HepG2 (cell line): Measurements from ENCODE around the gene RPGRIP1. TPM values are rescaled to one million over a fixed set of nuclear protein-coding genes. Genes with fewer than 3 reads are reported as not detected.
A peak's percentile ranks its signal among the peaks of the same experiment; 100 is the strongest.

Experiments used
- CREB3 ChIP-seq: sonication (generic); formaldehyde crosslinking; IDR thresholded peaks from 2 replicates; pipeline ENCODE4 v1.5.0; 2020; ENCODE audit warnings: missing genetic modification reagents
- HOXA5 ChIP-seq: sonication (generic); formaldehyde crosslinking; IDR thresholded peaks from 2 replicates; pipeline ENCODE4 v1.4.0; 2020; ENCODE audit warnings: missing genetic modification reagents
- IRF2 ChIP-seq: IDR thresholded peaks from 2 replicates; pipeline ENCODE4 v1.6.1; 2018; ENCODE audit warnings: missing genetic modification reagents, missing compliant biosample characterization
- MAFF ChIP-seq: IDR thresholded peaks from 2 replicates; pipeline ENCODE4 v1.6.1; 2011; ENCODE audit warnings: low read depth, low read length, improper control_type of control experiment
- MYNN ChIP-seq: sonication (generic); formaldehyde crosslinking; IDR thresholded peaks from 2 replicates; pipeline ENCODE4 v1.4.0; 2020; ENCODE audit warnings: mild to moderate bottlenecking, low read depth, missing genetic modification reagents
- NCOA2 ChIP-seq: sonication (generic); formaldehyde crosslinking; IDR thresholded peaks from 2 replicates; pipeline ENCODE4 v1.8.0; 2022; ENCODE audit warnings: inconsistent platforms
- NFIC ChIP-seq: IDR thresholded peaks from 2 replicates; pipeline ENCODE4 v1.6.1; 2012; ENCODE audit warnings: mild to moderate bottlenecking, low read length, inconsistent platforms
- NR0B2 ChIP-seq: sonication (generic); formaldehyde crosslinking; IDR thresholded peaks from 2 replicates; pipeline ENCODE4 v1.4.0; 2020; ENCODE audit warnings: mild to moderate bottlenecking, missing genetic modification reagents
- SALL1 ChIP-seq: sonication (generic); formaldehyde crosslinking; IDR thresholded peaks from 2 replicates; pipeline ENCODE4 v1.8.0; 2022; ENCODE audit warnings: mild to moderate bottlenecking, missing genetic modification reagents
- SMAD3 ChIP-seq: sonication (generic); formaldehyde crosslinking; IDR thresholded peaks from 2 replicates; pipeline ENCODE4 v1.4.0; 2020; ENCODE audit warnings: missing genetic modification reagents
- TEF ChIP-seq: sonication (generic); formaldehyde crosslinking; IDR thresholded peaks from 2 replicates; pipeline ENCODE4 v1.5.0; 2020; ENCODE audit warnings: missing genetic modification reagents
- TRIM24 ChIP-seq: sonication (generic); formaldehyde crosslinking; IDR thresholded peaks from 2 replicates; pipeline ENCODE4 v1.8.0; 2022; ENCODE audit warnings: mild to moderate bottlenecking, missing genetic modification reagents
- ZBTB26 ChIP-seq: IDR thresholded peaks from 2 replicates; pipeline ENCODE4 v1.6.1; 2016; ENCODE audit warnings: missing compliant biosample characterization, missing genetic modification reagents, borderline replicate concordance
- ZBTB38 ChIP-seq: sonication (generic); formaldehyde crosslinking; IDR thresholded peaks from 2 replicates; pipeline ENCODE4 v1.5.1; 2020; ENCODE audit warnings: mild to moderate bottlenecking, missing genetic modification reagents
- ZNF232 ChIP-seq: sonication (generic); formaldehyde crosslinking; IDR thresholded peaks from 2 replicates; pipeline ENCODE4 v1.4.0; 2020; ENCODE audit warnings: missing genetic modification reagents, borderline replicate concordance
- ZNF260 ChIP-seq: sonication (generic); formaldehyde crosslinking; IDR thresholded peaks from 2 replicates; pipeline ENCODE4 v1.4.0; 2020; ENCODE audit warnings: missing genetic modification reagents, low read depth, mild to moderate bottlenecking, borderline replicate concordance
- ZNF34 ChIP-seq: sonication (generic); formaldehyde crosslinking; IDR thresholded peaks from 2 replicates; pipeline ENCODE4 v1.4.0; 2020; ENCODE audit warnings: mild to moderate bottlenecking, missing genetic modification reagents, borderline replicate concordance
- ZNF367 ChIP-seq: sonication (generic); formaldehyde crosslinking; IDR thresholded peaks from 2 replicates; pipeline ENCODE4 v1.4.0; 2020; ENCODE audit warnings: missing genetic modification reagents, borderline replicate concordance
- ZNF382 ChIP-seq: sonication (generic); formaldehyde crosslinking; IDR thresholded peaks from 2 replicates; pipeline ENCODE4 v1.5.0; 2020; ENCODE audit warnings: missing genetic modification reagents, mild to moderate bottlenecking, borderline replicate concordance
- ZNF550 ChIP-seq: sonication (generic); formaldehyde crosslinking; IDR thresholded peaks from 2 replicates; pipeline ENCODE4 v1.4.0; 2020; ENCODE audit warnings: mild to moderate bottlenecking, missing genetic modification reagents, borderline replicate concordance
- ZNF572 ChIP-seq: sonication (generic); formaldehyde crosslinking; IDR thresholded peaks from 2 replicates; pipeline ENCODE4 v1.5.1; 2020; ENCODE audit warnings: mild to moderate bottlenecking, missing genetic modification reagents
- ZNF576 ChIP-seq: sonication (generic); formaldehyde crosslinking; IDR thresholded peaks from 2 replicates; pipeline ENCODE4 v1.4.0; 2020; ENCODE audit warnings: mild to moderate bottlenecking, missing genetic modification reagents
- ZNF598 ChIP-seq: sonication (generic); formaldehyde crosslinking; IDR thresholded peaks from 2 replicates; pipeline ENCODE4 v1.5.1; 2020; ENCODE audit warnings: mild to moderate bottlenecking, missing genetic modification reagents, borderline replicate concordance
- ZNF775 ChIP-seq: sonication (generic); formaldehyde crosslinking; IDR thresholded peaks from 2 replicates; pipeline ENCODE4 v1.4.0; 2020; ENCODE audit warnings: missing genetic modification reagents, mild to moderate bottlenecking, moderate library complexity, borderline replicate concordance
- ZNF780A ChIP-seq: sonication (generic); formaldehyde crosslinking; IDR thresholded peaks from 2 replicates; pipeline ENCODE4 v1.8.0; 2022; ENCODE audit warnings: mild to moderate bottlenecking, missing genetic modification reagents, moderate library complexity
- polyA plus RNA-seq, 8 experiments: library from polyadenylated mRNA; depleted of rRNA in 3 of 8; stranded (reverse) in 7 of 8; unstranded in 1 of 8; fragments of >200 nt; fragmentation: Illumina TruSeq in 4 of 8; extraction: Trizol in 4 of 8; gene quantifications; 2 replicates each; pipeline versions ENCODE4 v1.2.1 to v1.2.3, GENCODE V29; 2011 to 2016; ENCODE audit warnings: low read depth in 4 of 8, missing spikeins in 1 of 8, mixed read lengths in 1 of 8; ENCODE audit not compliant: insufficient read depth in 1 of 8
- total RNA-seq, 5 experiments: library from RNA; depleted of rRNA; stranded (reverse); fragments of >200 nt; fragmentation: Illumina TruSeq; extraction: Trizol; gene quantifications; 2 replicates each; pipeline ENCODE4 v1.2.3, GENCODE V29; 2016; ENCODE audit warnings: low read depth in 1 of 5

Gene RPGRIP1
- total and polyA plus RNA-seq, 2 of the 13 experiments (the other 11 are each of a cell fraction or from before 2014, with no cell fraction given), result 0.13 to 1.1 TPM

GRCh38 chr14:21269252-21270046 lies 10.4 kb upstream of the RPGRIP1 start, which contains the start of gene HNRNPC (continued):
- TF ChIP-seq MYNN (CRISPR knock-in tag) (peak; percentile 92), MAFF (peak; percentile 68), ZNF576 (CRISPR knock-in tag) (no peak), SALL1 (CRISPR knock-in tag) (peak; percentile 81), ZNF598 (CRISPR knock-in tag) (peak; percentile 91; the same call in 1 of the 2 replicates), ZNF367 (CRISPR knock-in tag) (peak; percentile 76; the same call in 1 of the 2 replicates), IRF2 (CRISPR knock-in tag) (peak; percentile 56; the same call in 1 of the 2 replicates), ZNF572 (CRISPR knock-in tag) (no peak), ZNF260 (CRISPR knock-in tag) (no peak), SMAD3 (CRISPR knock-in tag) (peak; percentile 84; the same call in 1 of the 2 replicates), TRIM24 (CRISPR knock-in tag) (no peak), ZNF775 (CRISPR knock-in tag) (no peak), HOXA5 (peak; percentile 86; the same call in 1 of the 2 replicates), TEF (CRISPR knock-in tag) (peak; percentile 79), CREB3 (CRISPR knock-in tag) (0 out of 2 replicates have a peak, but pooled peaks have one; percentile 57), ZBTB26 (CRISPR knock-in tag) (0 out of 2 replicates have a peak, but pooled peaks have one; percentile 1), ZNF382 (no peak), ZNF34 (0 out of 2 replicates have a peak, but pooled peaks have one; percentile 19), NCOA2 (CRISPR knock-in tag) (no peak), ZNF232 (CRISPR knock-in tag) (peak; percentile 88), NFIC (peak; percentile 68), ZNF550 (CRISPR knock-in tag) (no peak), NR0B2 (CRISPR knock-in tag) (no peak; the same call in none of the 2 replicates), ZBTB38 (peak; percentile 52), ZNF780A (CRISPR knock-in tag) (no peak)
